Natural killer cell (primary cell): ENCODE results near the gene YKT6. TPM values are rescaled to one million over a fixed set of nuclear protein-coding genes. Genes with fewer than 3 reads are reported as not detected.
A peak's percentile ranks its signal among the peaks of the same experiment; 100 is the strongest.

Source experiments
- ATAC-seq, 3 donors: fragments of 150-1000 bp in 2 of 3; fragments of 200-7000 bp in 1 of 3; cut with Tn5 transposase; 1 replicate in 1 of 3; 2 replicates in 2 of 3; pipeline ENCODE4 v1.10.0; 2021; ENCODE audit warnings: mild to moderate bottlenecking in 2 of 3, moderate library complexity in 2 of 3
- DNase-seq, 2 donors: peaks; one replicate each; pipeline versions ENCODE4 v3.0.0 to v3.0.0-alpha.2; 2013 to 2021; ENCODE audit warnings: mixed read lengths in 1 of 2
- H3K27ac ChIP-seq: one replicate; pipeline ENCODE4 v1.5.1; 2013; ENCODE audit warnings: mild to moderate bottlenecking, low read length
- H3K27me3 ChIP-seq: one replicate; pipeline ENCODE4 v1.6.1; 2013; ENCODE audit warnings: low read length; ENCODE audit not compliant: control insufficient read depth, insufficient read depth
- H3K36me3 ChIP-seq: one replicate; pipeline ENCODE4 v1.6.1; 2013; ENCODE audit warnings: low read length; ENCODE audit not compliant: control insufficient read depth, insufficient read depth
- H3K4me1 ChIP-seq: one replicate; pipeline ENCODE4 v1.6.1; 2013; ENCODE audit warnings: low read length; ENCODE audit not compliant: control insufficient read depth, insufficient read depth
- H3K4me3 ChIP-seq: one replicate; pipeline ENCODE4 v1.5.1; 2013; ENCODE audit warnings: low read length
- H3K9me3 ChIP-seq: one replicate; pipeline ENCODE4 v1.6.1; 2013; ENCODE audit warnings: low read length; ENCODE audit not compliant: control insufficient read depth, insufficient read depth
- H3K27ac Mint-ChIP-seq, 2 donors: one replicate each; pipeline ENCODE4 v1.8.0; 2022; ENCODE audit warnings: mild to moderate bottlenecking in 2 of 2, mixed read lengths in 2 of 2, moderate library complexity in 1 of 2
- H3K27me3 Mint-ChIP-seq, 2 donors: one replicate each; pipeline ENCODE4 v1.8.0; 2022; ENCODE audit warnings: low read depth in 2 of 2, mixed read lengths in 2 of 2
- H3K36me3 Mint-ChIP-seq: one replicate; pipeline ENCODE4 v1.8.0; 2022; ENCODE audit warnings: mixed read lengths
- H3K4me1 Mint-ChIP-seq, 2 donors: one replicate each; pipeline ENCODE4 v1.8.0; 2022; ENCODE audit warnings: mixed read lengths in 2 of 2
- H3K4me3 Mint-ChIP-seq: one replicate; pipeline ENCODE4 v1.8.0; 2022; ENCODE audit warnings: mild to moderate bottlenecking, moderate library complexity, mixed read lengths
- H3K9me3 Mint-ChIP-seq, 2 donors: one replicate each; pipeline ENCODE4 v1.8.0; 2022; ENCODE audit warnings: mixed read lengths in 2 of 2
- CTCF ChIP-seq: fragments of 200-600 bp; IDR thresholded peaks from one replicate; pipeline ENCODE4 v1.8.0; 2022; ENCODE audit warnings: antibody characterized with exemption
- WGBS: methylation state at CpG from one replicate; pipeline ENCODE4 v1.1.7; 2013; ENCODE audit warnings: missing lambda C conversion rate; ENCODE audit not compliant: insufficient coverage; 5-methylcytosine and 5-hydroxymethylcytosine counted together
- intact Hi-C: fragments of 100-400 bp; cut with micrococcal nuclease; formaldehyde crosslinking; loops from one replicate; pipeline ENCODE4 v1.14.2; 2022
- total RNA-seq, 4 donors: library from RNA; stranded (reverse); fragments of 120-200 nt in 1 of 4; gene quantifications; one replicate each; pipeline versions ENCODE4 v1.2.3 to v1.2.4, GENCODE V29; 2013 to 2022

The YKT6 gene
- total RNA-seq, 3 donors from 2014 or later (not counting 1 experiment from before 2014, with no cell fraction given), result 72.4 to 107 (median 87.1) TPM

GRCh38 chr7:44194069-44194468 is 6.7 kb upstream of the YKT6 start:
- Histone ChIP-seq H3K36me3 (no peaks in the 10 kb centered on the region), H3K27me3 (peaks cover 3% of the 10 kb centered on the region), H3K4me3 (no peak overlapping the region), H3K9me3 (no peaks in the 10 kb centered on the region), H3K4me1 (no peaks in the 10 kb centered on the region), H3K27ac (no peak overlapping the region)
- TF ChIP-seq CTCF, result no peak
- ATAC-seq (no peak), DNase-seq (no peak)
- Mint-ChIP-seq H3K4me3 (no peak overlapping the region), H3K9me3 (no peaks in the 10 kb centered on the region), H3K4me1 (no peaks in the 10 kb centered on the region), H3K36me3 (no peaks in the 10 kb centered on the region), H3K27ac (no peak overlapping the region), H3K27me3 (peaks cover 27 to 51% of the 10 kb centered on the region in 2 donors)
- intact Hi-C loops, result no loop called here
- WGBS, result 57% methylated on average over 2 of the region's 2 CpGs

- Histone ChIP-seq H3K36me3 (no peaks in the 10 kb centered on the region), H3K4me1 (no peaks in the 10 kb centered on the region), H3K27me3 (peaks cover 3% of the 10 kb centered on the region), H3K27ac (no peak overlapping the region), H3K9me3 (no peaks in the 10 kb centered on the region), H3K4me3 (no peak overlapping the region)
- Mint-ChIP-seq H3K36me3 (no peaks in the 10 kb centered on the region), H3K27me3 (peaks cover 27 to 51% of the 10 kb centered on the region in 2 donors), H3K4me1 (no peaks in the 10 kb centered on the region), H3K9me3 (no peaks in the 10 kb centered on the region), H3K27ac (no peak overlapping the region), H3K4me3 (no peak overlapping the region)
- intact Hi-C loops, result no loop called here
- TF ChIP-seq CTCF, result no peak
- DNase-seq (no peak), ATAC-seq (no peak)
- 93% methylated on average over 3 of the region's 3 CpGs for WGBS
These were observed 6.1 kb upstream of the YKT6 start for GRCh38 chr7:44194562-44195145.

GRCh38 chr7:44195889-44196288 is 4.9 kb upstream of the YKT6 start:
- Mint-ChIP-seq H3K4me3 (no peak overlapping the region), H3K27me3 (peaks cover 27 to 45% of the 10 kb centered on the region in 2 donors), H3K27ac (no peak overlapping the region), H3K9me3 (peaks cover 0 to 2% of the 10 kb centered on the region in 2 donors), H3K4me1 (no peaks in the 10 kb centered on the region), H3K36me3 (no peaks in the 10 kb centered on the region)
- intact Hi-C loops, result no loop called here
- H3K4me1 ChIP-seq, result no peaks in the 10 kb centered on the region
- no peaks in the 10 kb centered on the region for H3K36me3 ChIP-seq
- H3K27me3 ChIP-seq, result peaks cover 3% of the 10 kb centered on the region
- no peak overlapping the region for H3K27ac ChIP-seq
- no peaks in the 10 kb centered on the region for H3K9me3 ChIP-seq
- WGBS, result 16% methylated on average over 1 of the region's 1 CpG
- H3K4me3 ChIP-seq, result no peak overlapping the region
- no peak for DNase-seq
- no peak for ATAC-seq
- TF ChIP-seq CTCF, result no peak

GRCh38 chr7:44196450-44196872 is 4.3 kb upstream of the YKT6 start:
- peaks cover 0 to 2% of the 10 kb centered on the region in 2 donors for H3K9me3 Mint-ChIP-seq
- Histone ChIP-seq H3K4me1 (peaks cover 3% of the 10 kb centered on the region), H3K36me3 (no peaks in the 10 kb centered on the region), H3K9me3 (no peaks in the 10 kb centered on the region), H3K27me3 (peaks cover 3% of the 10 kb centered on the region), H3K27ac (no peak overlapping the region), H3K4me3 (no peak overlapping the region)
- TF ChIP-seq CTCF, result peak; percentile 35
- intact Hi-C loops, result no loop called here
- ATAC-seq, result no peak
- peak in 1 of 2 donors; percentile 58 for DNase-seq
- H3K4me3 Mint-ChIP-seq, result no peak overlapping the region
- H3K27ac Mint-ChIP-seq, result no peak overlapping the region
- H3K36me3 Mint-ChIP-seq, result no peaks in the 10 kb centered on the region
- peaks cover 2% of the 10 kb centered on the region in 2 donors for H3K4me1 Mint-ChIP-seq
- peaks cover 25 to 39% of the 10 kb centered on the region in 2 donors for H3K27me3 Mint-ChIP-seq
- WGBS, result 17% methylated on average over 2 of the region's 3 CpGs
